HL-60 (cell line): Measurements from ENCODE around the gene GGA1.

Experiments
- GABPA ChIP-seq: IDR thresholded peaks from 2 replicates; pipeline ENCODE4 v1.6.1; 2012; ENCODE audit warnings: low read depth
- SPI1 ChIP-seq: IDR thresholded peaks from 2 replicates; pipeline ENCODE4 v1.6.1; 2012; ENCODE audit warnings: low read depth, mild to moderate bottlenecking, borderline replicate concordance
- TF ChIP-seq, protein P1 (sequence below): IDR thresholded peaks from one replicate; pipeline ENCODE4 v1.5.1; 2011; ENCODE audit warnings: low read length, control low read depth, inconsistent platforms; ENCODE audit not compliant: insufficient read depth

- TF ChIP-seq GABPA (no peak), SPI1 (no peak)
- TF ChIP-seq, protein P1, sequence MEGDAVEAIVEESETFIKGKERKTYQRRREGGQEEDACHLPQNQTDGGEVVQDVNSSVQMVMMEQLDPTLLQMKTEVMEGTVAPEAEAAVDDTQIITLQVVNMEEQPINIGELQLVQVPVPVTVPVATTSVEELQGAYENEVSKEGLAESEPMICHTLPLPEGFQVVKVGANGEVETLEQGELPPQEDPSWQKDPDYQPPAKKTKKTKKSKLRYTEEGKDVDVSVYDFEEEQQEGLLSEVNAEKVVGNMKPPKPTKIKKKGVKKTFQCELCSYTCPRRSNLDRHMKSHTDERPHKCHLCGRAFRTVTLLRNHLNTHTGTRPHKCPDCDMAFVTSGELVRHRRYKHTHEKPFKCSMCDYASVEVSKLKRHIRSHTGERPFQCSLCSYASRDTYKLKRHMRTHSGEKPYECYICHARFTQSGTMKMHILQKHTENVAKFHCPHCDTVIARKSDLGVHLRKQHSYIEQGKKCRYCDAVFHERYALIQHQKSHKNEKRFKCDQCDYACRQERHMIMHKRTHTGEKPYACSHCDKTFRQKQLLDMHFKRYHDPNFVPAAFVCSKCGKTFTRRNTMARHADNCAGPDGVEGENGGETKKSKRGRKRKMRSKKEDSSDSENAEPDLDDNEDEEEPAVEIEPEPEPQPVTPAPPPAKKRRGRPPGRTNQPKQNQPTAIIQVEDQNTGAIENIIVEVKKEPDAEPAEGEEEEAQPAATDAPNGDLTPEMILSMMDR = no peak
Observed at GRCh38 chr22:37680191-37680851, 71.7 kb downstream of the GGA1 start.
